BE2C (cell line): ENCODE results near the gene CDK17.

Experiments used
- DNase-seq: peaks from one replicate; pipeline ENCODE4 v3.0.0-alpha.2; 2020
- H3K27me3 ChIP-seq: fragments of 250-450 bp; sonication (Bioruptor Pico); 2 replicates; pipeline ENCODE4 v1.5.1; 2020; ENCODE audit warnings: mild to moderate bottlenecking
- H3K36me3 ChIP-seq: fragments of 250-450 bp; sonication (Bioruptor Pico); 2 replicates; pipeline ENCODE4 v1.5.1; 2020; ENCODE audit warnings: mild to moderate bottlenecking
- H3K4me1 ChIP-seq: fragments of 250-450 bp; sonication (Bioruptor Pico); 2 replicates; pipeline ENCODE4 v1.5.1; 2020
- H3K4me3 ChIP-seq: 2 replicates; pipeline ENCODE4 v1.5.1; 2011; ENCODE audit warnings: low read depth, low read length
- H3K9me3 ChIP-seq: fragments of 250-450 bp; sonication (Bioruptor Pico); 2 replicates; pipeline ENCODE4 v1.5.1; 2020
- TF ChIP-seq, protein P1 (sequence below): IDR thresholded peaks from 2 replicates; pipeline ENCODE4 v1.5.1; 2012; ENCODE audit warnings: mild to moderate bottlenecking, low read depth, low read length

The CDK17 gene

GRCh38 chr12:96359328-96359727 lies 40.9 kb downstream of the CDK17 start:
- Histone ChIP-seq H3K4me3 (no peak overlapping the region), H3K4me1 (no peaks in the 10 kb centered on the region; the same call in 1 of the 2 replicates), H3K27me3 (no peaks in the 10 kb centered on the region), H3K36me3 (no peaks in the 10 kb centered on the region), H3K9me3 (no peaks in the 10 kb centered on the region)
- no peak for DNase-seq
- TF ChIP-seq, protein P1, sequence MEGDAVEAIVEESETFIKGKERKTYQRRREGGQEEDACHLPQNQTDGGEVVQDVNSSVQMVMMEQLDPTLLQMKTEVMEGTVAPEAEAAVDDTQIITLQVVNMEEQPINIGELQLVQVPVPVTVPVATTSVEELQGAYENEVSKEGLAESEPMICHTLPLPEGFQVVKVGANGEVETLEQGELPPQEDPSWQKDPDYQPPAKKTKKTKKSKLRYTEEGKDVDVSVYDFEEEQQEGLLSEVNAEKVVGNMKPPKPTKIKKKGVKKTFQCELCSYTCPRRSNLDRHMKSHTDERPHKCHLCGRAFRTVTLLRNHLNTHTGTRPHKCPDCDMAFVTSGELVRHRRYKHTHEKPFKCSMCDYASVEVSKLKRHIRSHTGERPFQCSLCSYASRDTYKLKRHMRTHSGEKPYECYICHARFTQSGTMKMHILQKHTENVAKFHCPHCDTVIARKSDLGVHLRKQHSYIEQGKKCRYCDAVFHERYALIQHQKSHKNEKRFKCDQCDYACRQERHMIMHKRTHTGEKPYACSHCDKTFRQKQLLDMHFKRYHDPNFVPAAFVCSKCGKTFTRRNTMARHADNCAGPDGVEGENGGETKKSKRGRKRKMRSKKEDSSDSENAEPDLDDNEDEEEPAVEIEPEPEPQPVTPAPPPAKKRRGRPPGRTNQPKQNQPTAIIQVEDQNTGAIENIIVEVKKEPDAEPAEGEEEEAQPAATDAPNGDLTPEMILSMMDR = no peak

DNA sequence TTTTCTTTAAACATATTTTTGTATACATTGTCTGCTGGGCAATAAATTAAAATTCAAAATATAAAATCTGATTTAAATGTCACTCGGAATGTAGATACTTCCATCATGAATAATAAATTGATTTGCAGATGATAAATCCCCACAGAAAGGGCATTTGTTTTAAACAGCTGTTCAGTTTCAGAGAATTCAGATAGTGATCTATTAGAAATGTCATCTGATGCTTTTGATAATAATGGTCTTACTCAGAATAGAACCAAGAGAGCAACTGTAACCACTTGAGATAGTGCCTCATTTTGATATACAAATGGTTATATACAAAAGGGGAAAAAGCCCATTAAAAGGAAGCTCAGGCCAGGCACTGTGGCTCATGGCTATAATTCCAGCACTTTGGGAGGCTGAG lies 43.4 kb downstream of the CDK17 start:
- H3K4me3 ChIP-seq = no peak overlapping the region
- DNase-seq = no peak
- TF ChIP-seq, protein P1 = no peak
- H3K36me3 ChIP-seq = no peaks in the 10 kb centered on the region
- peaks cover 2% of the 10 kb centered on the region for H3K4me1 ChIP-seq
- no peaks in the 10 kb centered on the region for H3K27me3 ChIP-seq
- no peaks in the 10 kb centered on the region for H3K9me3 ChIP-seq

- Histone ChIP-seq H3K4me3 (no peak overlapping the region), H3K36me3 (no peaks in the 10 kb centered on the region), H3K9me3 (no peaks in the 10 kb centered on the region), H3K27me3 (no peaks in the 10 kb centered on the region), H3K4me1 (peaks cover 2% of the 10 kb centered on the region)
- DNase-seq = no peak
- TF ChIP-seq, protein P1 = no peak
Observed at GRCh38 chr12:96354844-96355534, 45.2 kb downstream of the CDK17 start.

GRCh38 chr12:96354326-96354725 lies 45.9 kb downstream of the CDK17 start:
- TF ChIP-seq, protein P1 = no peak
- no peaks in the 10 kb centered on the region for H3K9me3 ChIP-seq
- no peaks in the 10 kb centered on the region for H3K27me3 ChIP-seq
- H3K36me3 ChIP-seq = no peaks in the 10 kb centered on the region
- DNase-seq = no peak
- H3K4me3 ChIP-seq = no peak overlapping the region
- H3K4me1 ChIP-seq = peaks cover 2% of the 10 kb centered on the region

GRCh38 chr12:96352161-96352835 lies 47.9 kb downstream of the CDK17 start:
- Histone ChIP-seq H3K4me1 (peaks cover 2% of the 10 kb centered on the region), H3K9me3 (no peaks in the 10 kb centered on the region), H3K36me3 (no peaks in the 10 kb centered on the region), H3K27me3 (no peaks in the 10 kb centered on the region), H3K4me3 (no peak overlapping the region)
- no peak for DNase-seq
- TF ChIP-seq, protein P1 = no peak

- no peaks in the 10 kb centered on the region for H3K36me3 ChIP-seq
- H3K4me1 ChIP-seq = peaks cover 2% of the 10 kb centered on the region; the same call in 1 of the 2 replicates
- TF ChIP-seq, protein P1 = no peak
- H3K27me3 ChIP-seq = no peaks in the 10 kb centered on the region
- no peak overlapping the region for H3K4me3 ChIP-seq
- no peak for DNase-seq
- H3K9me3 ChIP-seq = no peaks in the 10 kb centered on the region
Observed at GRCh38 chr12:96350982-96351381, 49.3 kb downstream of the CDK17 start.
